Measurements from ENCODE around the gene GORASP2.

The GORASP2 gene

DNA sequence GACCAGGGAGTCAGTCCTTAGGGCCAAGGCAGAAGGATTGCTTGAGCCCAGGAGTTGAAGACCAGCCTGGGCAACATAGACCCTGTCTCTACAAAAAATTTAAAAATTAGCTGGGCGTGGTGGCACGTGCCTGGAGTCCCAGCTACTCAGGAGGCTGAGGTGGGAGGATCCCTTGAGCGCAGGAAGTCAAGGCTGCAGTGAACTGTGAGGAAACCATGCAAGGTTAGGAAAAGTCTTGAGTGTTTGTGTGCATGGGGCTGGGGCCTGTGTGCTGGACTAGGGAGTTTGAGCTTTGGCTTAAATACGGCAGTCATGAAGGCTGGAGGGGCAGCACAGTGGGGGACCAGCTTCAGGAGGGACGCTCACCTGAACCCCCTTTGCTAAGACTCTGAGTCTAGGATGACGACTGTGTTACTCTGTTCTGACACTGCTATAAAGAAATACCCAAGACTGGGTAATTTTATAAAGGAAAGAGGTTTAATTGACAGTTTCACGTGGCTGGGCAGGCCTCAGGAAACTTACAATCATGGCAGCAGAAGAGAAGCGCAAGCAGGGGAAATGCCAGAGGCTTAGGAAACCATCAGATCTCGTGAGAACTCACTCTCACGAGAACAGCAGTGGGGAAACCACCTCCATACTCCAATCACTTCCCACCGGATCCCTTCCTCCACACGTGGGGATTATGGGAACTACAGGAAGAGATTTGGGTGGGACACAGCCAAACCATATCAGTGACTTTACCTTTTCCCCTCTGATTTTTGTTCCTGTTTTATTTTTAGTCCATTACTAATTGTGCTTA is 39.4 kb downstream of the GORASP2 start:
- no peak for DNase-seq (ENCODE audit: low spot score)
- POLR2A ChIA-PET (ENCODE audit: low non-redundant PET), result no interaction called here
- CTCF ChIA-PET, result no interaction called here
- peak overlapping the region; percentile 13 for H3K27ac ChIP-seq
- TF ChIP-seq CTCF (conservative IDR thresholded peaks at IDR 0.05; ENCODE audit: low read depth), result no peak

DNA sequence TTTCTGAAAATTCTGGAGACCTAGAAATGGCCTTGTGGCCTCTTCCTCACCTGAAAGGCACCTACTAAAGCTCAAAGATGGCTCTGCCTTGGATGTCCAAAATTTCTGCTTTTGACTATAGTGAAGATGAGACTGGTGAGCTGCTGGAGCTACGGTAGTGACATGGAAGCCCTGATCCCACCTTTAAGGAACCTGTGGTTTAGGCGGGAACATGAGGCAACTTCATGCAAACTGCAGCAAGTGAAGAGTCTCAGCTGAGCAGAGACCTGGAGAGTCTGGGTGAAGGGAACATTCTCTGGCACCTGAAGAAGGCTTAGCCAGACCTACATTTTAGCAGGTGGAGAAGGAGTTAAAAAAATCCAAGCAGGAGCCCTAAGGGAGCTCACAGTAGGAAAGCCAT is 40.0 kb downstream of the GORASP2 start:
- CTCF ChIA-PET, result no interaction called here
- POLR2A ChIA-PET (ENCODE audit: low non-redundant PET), result no interaction called here
- no peak overlapping the region for H3K27ac ChIP-seq
- DNase-seq (ENCODE audit: low spot score), result no peak
- no peak for TF ChIP-seq CTCF (conservative IDR thresholded peaks at IDR 0.05; ENCODE audit: low read depth)

DNA sequence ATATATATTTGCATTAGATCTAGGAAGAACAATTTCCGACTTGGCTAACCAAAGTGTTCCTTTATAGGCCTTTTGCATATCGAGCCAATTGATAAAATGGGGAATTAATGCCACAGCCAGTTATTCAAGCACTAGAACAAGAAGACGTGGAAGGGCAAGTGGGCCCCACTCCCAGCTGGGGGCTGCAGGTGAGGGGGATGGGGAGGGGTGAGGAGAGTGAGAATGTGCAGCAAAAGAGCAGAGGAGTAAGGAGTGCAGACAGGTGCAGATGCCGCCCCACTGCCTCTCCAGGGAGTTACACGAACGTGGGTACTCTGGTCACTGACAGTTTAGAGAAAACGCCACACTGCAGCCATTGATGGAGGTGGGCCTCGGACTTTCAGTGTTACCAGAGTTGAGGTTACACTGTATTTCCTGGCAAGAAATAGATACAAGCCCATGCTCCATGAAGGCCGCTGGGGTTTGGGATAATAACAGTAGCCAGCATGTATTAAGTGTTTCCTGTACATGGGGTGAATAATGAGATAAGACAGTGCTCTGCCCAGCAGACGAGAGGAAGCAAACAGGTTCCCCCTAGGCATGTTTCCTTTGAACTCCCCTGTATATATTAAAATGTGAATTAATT is 40.9 kb downstream of the GORASP2 start:
- no peak for DNase-seq (ENCODE audit: low spot score)
- no peak for TF ChIP-seq CTCF (conservative IDR thresholded peaks at IDR 0.05; ENCODE audit: low read depth)
- no peak overlapping the region for H3K27ac ChIP-seq
- CTCF ChIA-PET, result no interaction called here
- POLR2A ChIA-PET (ENCODE audit: low non-redundant PET), result no interaction called here

GRCh38 chr2:170971071-170971470 is 42.0 kb downstream of the GORASP2 start:
- ChIA-PET CTCF (interaction anchor here (0.6 kb wide), 1 partner anchor 186 kb away, joined by 4 read pairs; no protein-coding TSS in a partner anchor), POLR2A (ENCODE audit: low non-redundant PET) (no interaction called here)
- TF ChIP-seq CTCF (conservative IDR thresholded peaks at IDR 0.05; ENCODE audit: low read depth), result no peak
- H3K27ac ChIP-seq, result no peak overlapping the region
- DNase-seq (ENCODE audit: low spot score), result no peak

- TF ChIP-seq CTCF (conservative IDR thresholded peaks at IDR 0.05; ENCODE audit: low read depth), result no peak
- ChIA-PET CTCF (interaction anchor here (0.5 to 1.2 kb wide), 13 partner anchors 12 to 731 kb away, joined by 3 to 7 read pairs (median 4); no protein-coding TSS in a partner anchor), POLR2A (ENCODE audit: low non-redundant PET) (no interaction called here)
- H3K27ac ChIP-seq, result no peak overlapping the region
- DNase-seq (ENCODE audit: low spot score), result no peak
Observed at GRCh38 chr2:170972296-170973224, 43.5 kb downstream of the GORASP2 start.

DNA sequence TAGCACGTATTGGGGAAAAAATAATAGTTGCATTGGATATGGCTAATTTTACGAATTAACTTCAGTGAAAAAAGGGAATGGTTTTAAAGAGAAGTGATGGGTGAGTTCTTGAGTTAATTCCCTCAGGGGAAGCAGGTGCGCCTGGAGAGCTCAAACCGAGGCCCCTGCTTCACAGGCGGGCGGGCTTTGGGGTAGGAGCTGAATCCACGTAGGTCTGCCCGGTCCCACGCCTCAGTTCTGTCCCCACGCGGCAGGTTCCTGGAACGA is 44.1 kb downstream of the GORASP2 start:
- no peak for TF ChIP-seq CTCF (conservative IDR thresholded peaks at IDR 0.05; ENCODE audit: low read depth)

More for the DNA sequence above, 44.1 kb downstream of the GORASP2 start:
- ChIA-PET CTCF (interaction anchor here (0.5 to 1.2 kb wide), 12 partner anchors 11 to 730 kb away, joined by 3 to 7 read pairs (median 4); no protein-coding TSS in a partner anchor), POLR2A (ENCODE audit: low non-redundant PET) (no interaction called here)
- no peak for DNase-seq (ENCODE audit: low spot score)
- H3K27ac ChIP-seq, result no peak overlapping the region; the same call in 1 of the 2 replicates
